Measurements from ENCODE around the gene RAD1.

GRCh38 chr5:34868791-34869190 lies 46.5 kb downstream of the RAD1 start:
- TF ChIP-seq CHD4 (IDR thresholded peaks at IDR 0.05; ENCODE audit: borderline replicate concordance) (no peak), POLR2A (IDR thresholded peaks at IDR 0.05; ENCODE audit: low read length) (no peak), CTCF (IDR thresholded peaks at IDR 0.05) (no peak), EP300 (IDR thresholded peaks at IDR 0.05) (no peak), REST (IDR thresholded peaks at IDR 0.05) (no peak), CBX2 (IDR thresholded peaks at IDR 0.05; ENCODE audit: borderline replicate concordance, low read depth) (no peak), PHF8 (IDR thresholded peaks at IDR 0.05; ENCODE audit: borderline replicate concordance, low read depth) (no peak), RAD21 (conservative IDR thresholded peaks at IDR 0.05 in 1 of 2, IDR thresholded peaks at IDR 0.05 in 1 of 2) (no peak), POLR2AphosphoS2 (conservative IDR thresholded peaks at IDR 0.05; ENCODE audit: low read length) (no peak), NR3C1 (IDR thresholded peaks at IDR 0.05) (no peak), HOXA7 (CRISPR knock-in tag; IDR thresholded peaks at IDR 0.05) (no peak), NFE2L2 (conservative IDR thresholded peaks at IDR 0.05; ENCODE audit: low read length) (no peak)

Measured in A549 (cell line).